Measurements from ENCODE around the gene GBGT1.

GBGT1 gene

GRCh38 chr9:133119846-133120500, 43.7 kb downstream of the GBGT1 start:
- TF ChIP-seq SIN3A (IDR thresholded peaks at IDR 0.05; ENCODE audit: borderline replicate concordance, insufficient read depth, low read length) (no peak), TAF1 (IDR thresholded peaks at IDR 0.05; ENCODE audit: borderline replicate concordance, insufficient read depth, low read length) (no peak), REST (IDR thresholded peaks at IDR 0.05; ENCODE audit: insufficient read depth in 1 of 2, low read depth in 2 of 2, low read length in 2 of 2) (no peak), FOXP2 (optimal IDR thresholded peaks at IDR 0.05; ENCODE audit: borderline replicate concordance, extremely low read depth, extremely low read length, insufficient read depth) (no peak), POLR2AphosphoS5 (IDR thresholded peaks at IDR 0.05; ENCODE audit: low read depth, low read length) (no peak)

- TF ChIP-seq FOXP2 (optimal IDR thresholded peaks at IDR 0.05; ENCODE audit: borderline replicate concordance, extremely low read depth, extremely low read length, insufficient read depth), result no peak
- no peak for TF ChIP-seq TAF1 (IDR thresholded peaks at IDR 0.05; ENCODE audit: borderline replicate concordance, insufficient read depth, low read length)
- no peak for TF ChIP-seq POLR2AphosphoS5 (IDR thresholded peaks at IDR 0.05; ENCODE audit: low read depth, low read length)
- no peak for TF ChIP-seq REST (IDR thresholded peaks at IDR 0.05; ENCODE audit: insufficient read depth in 1 of 2, low read depth in 2 of 2, low read length in 2 of 2)
- no peak for TF ChIP-seq SIN3A (IDR thresholded peaks at IDR 0.05; ENCODE audit: borderline replicate concordance, insufficient read depth, low read length)
These were observed 44.4 kb downstream of the GBGT1 start for GRCh38 chr9:133119103-133119845.

- no peak for TF ChIP-seq TAF1 (IDR thresholded peaks at IDR 0.05; ENCODE audit: borderline replicate concordance, insufficient read depth, low read length)
- no peak for TF ChIP-seq REST (IDR thresholded peaks at IDR 0.05; ENCODE audit: insufficient read depth in 1 of 2, low read depth in 2 of 2, low read length in 2 of 2)
- TF ChIP-seq FOXP2 (optimal IDR thresholded peaks at IDR 0.05; ENCODE audit: borderline replicate concordance, extremely low read depth, extremely low read length, insufficient read depth), result no peak
- TF ChIP-seq SIN3A (IDR thresholded peaks at IDR 0.05; ENCODE audit: borderline replicate concordance, insufficient read depth, low read length), result no peak
- no peak for TF ChIP-seq POLR2AphosphoS5 (IDR thresholded peaks at IDR 0.05; ENCODE audit: low read depth, low read length)
These were observed 45.1 kb downstream of the GBGT1 start for GRCh38 chr9:133118568-133118967.

DNA sequence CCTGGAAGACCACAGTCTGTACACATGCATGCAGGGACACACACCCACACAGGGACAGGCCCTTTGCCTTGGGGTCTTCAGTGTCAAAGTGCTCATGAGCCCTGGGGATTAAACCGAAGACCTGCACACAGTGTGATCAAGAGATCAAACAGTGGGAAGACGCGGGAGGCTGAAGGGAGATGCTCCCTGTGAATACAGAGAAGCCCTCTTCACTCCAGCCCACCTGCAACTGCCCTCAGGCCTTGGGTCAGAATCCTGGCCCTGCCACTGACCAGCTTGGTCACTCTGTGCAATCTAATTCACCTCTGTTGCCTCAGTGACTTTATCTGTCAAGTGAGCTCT, 45.6 kb downstream of the GBGT1 start:
- TF ChIP-seq REST (IDR thresholded peaks at IDR 0.05; ENCODE audit: insufficient read depth in 1 of 2, low read depth in 2 of 2, low read length in 2 of 2) (no peak), FOXP2 (optimal IDR thresholded peaks at IDR 0.05; ENCODE audit: borderline replicate concordance, extremely low read depth, extremely low read length, insufficient read depth) (no peak), TAF1 (IDR thresholded peaks at IDR 0.05; ENCODE audit: borderline replicate concordance, insufficient read depth, low read length) (no peak), POLR2AphosphoS5 (IDR thresholded peaks at IDR 0.05; ENCODE audit: low read depth, low read length) (no peak), SIN3A (IDR thresholded peaks at IDR 0.05; ENCODE audit: borderline replicate concordance, insufficient read depth, low read length) (no peak)
